ENCODE results near the gene SUSD1. TPM values are rescaled to one million over a fixed set of nuclear protein-coding genes. Genes with fewer than 3 reads are reported as not detected.

The SUSD1 gene
- total and polyA plus RNA-seq, 4 experiments from 2014 or later = 3.6 to 8.4 (median 5.8) TPM

DNA sequence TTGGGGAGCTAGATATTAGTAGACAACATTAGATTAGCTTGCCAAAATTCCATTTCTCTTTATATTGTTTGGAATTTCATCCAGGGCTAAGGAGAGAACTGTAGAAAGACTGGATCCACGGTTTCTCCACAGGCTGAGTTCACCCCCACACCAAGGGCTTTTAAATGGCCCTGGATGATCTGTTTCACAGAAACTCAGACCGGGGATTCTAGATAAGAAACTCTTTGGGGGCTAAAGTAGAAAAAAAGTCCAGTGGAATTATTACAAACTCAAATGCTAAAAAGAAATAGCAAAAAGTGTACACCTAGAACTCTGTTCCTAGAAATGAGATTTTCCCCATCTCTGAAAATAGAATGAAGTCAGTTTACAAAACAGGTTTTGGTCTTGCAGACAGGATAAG is 80.9 kb downstream of the SUSD1 start:
- H3K4me1 ChIP-seq (ENCODE audit: insufficient read depth, low read length) = peaks cover 21% of the 10 kb centered on the region
- no peaks in the 10 kb centered on the region for H3K9me3 ChIP-seq (ENCODE audit: control insufficient read depth in 1 of 2, low read length in 2 of 2)
- peak overlapping the region in 5 of 7 donors; percentile 8 to 78 (median 69) for H3K27ac Mint-ChIP-seq
- no peaks in the 10 kb centered on the region for H3K9me3 Mint-ChIP-seq
- ChIA-PET POLR2A (ENCODE audit: partially characterized antibody) (interaction anchor here (1.2 kb wide), 2 partner anchors 239 to 285 kb away, joined by 6 to 8 read pairs; partner anchors contain the start of genes HSDL2 and PTBP3), CTCF (ENCODE audit: partially characterized antibody) (interaction anchor here (0.9 to 11.3 kb wide), 13 partner anchors 8 to 335 kb away, joined by 3 to 162 read pairs (median 4); partner anchors contain the start of gene HSDL2)
- no peaks in the 10 kb centered on the region for H3K36me3 ChIP-seq (ENCODE audit: insufficient read depth, low read length)
- no peak overlapping the region for H3K4me3 ChIP-seq (ENCODE audit: low read length in 2 of 2)
- no peaks in the 10 kb centered on the region for H3K27me3 ChIP-seq (ENCODE audit: insufficient read depth, low read length)
- intact Hi-C loops (cut with micrococcal nuclease) = no loop called here
- H3K36me3 Mint-ChIP-seq = peaks cover 6 to 9% of the 10 kb centered on the region in 2 donors
- peaks cover 17 to 33% (median 23%) of the 10 kb centered on the region in 4 donors for H3K4me1 Mint-ChIP-seq
- H3K27ac ChIP-seq (ENCODE audit: low read depth, low read length) = no peak overlapping the region
- no peaks in the 10 kb centered on the region for H3K27me3 Mint-ChIP-seq
- DNase-seq = no peak
- H3K4me3 Mint-ChIP-seq = peak overlapping the region in 3 of 8 donors; percentile 60 to 81 (median 71)

DNA sequence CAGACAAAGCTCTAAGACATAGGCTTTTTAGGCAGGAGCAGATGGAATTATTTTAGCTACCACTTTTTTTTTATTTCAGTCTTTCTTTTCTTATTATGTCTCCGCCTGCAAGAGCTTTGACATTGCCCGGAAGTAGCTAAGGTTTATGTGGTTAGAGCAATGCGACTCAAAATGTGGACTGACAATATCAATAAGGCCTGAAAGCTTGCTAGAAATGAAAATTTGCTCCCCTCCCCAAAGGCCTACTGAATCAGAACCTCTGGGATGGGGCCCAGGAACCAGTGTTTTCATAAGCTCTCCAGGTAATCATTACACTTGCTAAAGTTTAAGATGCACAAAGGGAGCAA is 81.3 kb downstream of the SUSD1 start:
- ChIA-PET CTCF (ENCODE audit: partially characterized antibody) (interaction anchor here (0.7 to 11.3 kb wide), 13 partner anchors 8 to 334 kb away, joined by 3 to 162 read pairs (median 4); partner anchors contain the start of gene HSDL2), POLR2A (ENCODE audit: partially characterized antibody) (interaction anchor here (1.2 kb wide), 2 partner anchors 239 to 286 kb away, joined by 6 to 8 read pairs; partner anchors contain the start of genes HSDL2 and PTBP3)
- Histone ChIP-seq H3K4me3 (ENCODE audit: low read length in 2 of 2) (no peak overlapping the region), H3K36me3 (ENCODE audit: insufficient read depth, low read length) (no peaks in the 10 kb centered on the region), H3K27ac (ENCODE audit: low read depth, low read length) (no peak overlapping the region), H3K4me1 (ENCODE audit: insufficient read depth, low read length) (peaks cover 21% of the 10 kb centered on the region), H3K9me3 (ENCODE audit: control insufficient read depth in 1 of 2, low read length in 2 of 2) (no peaks in the 10 kb centered on the region), H3K27me3 (ENCODE audit: insufficient read depth, low read length) (no peaks in the 10 kb centered on the region)
- peak overlapping the region in 7 of 8 donors; percentile 9 to 81 (median 63) for H3K4me3 Mint-ChIP-seq
- H3K36me3 Mint-ChIP-seq = peaks cover 7 to 9% of the 10 kb centered on the region in 2 donors
- no peaks in the 10 kb centered on the region for H3K27me3 Mint-ChIP-seq
- peak overlapping the region; percentile 1 to 85 (median 62) for H3K27ac Mint-ChIP-seq
- DNase-seq = peak in 1 of 5 donors; percentile 13
- intact Hi-C loops (cut with micrococcal nuclease) = no loop called here
- no peaks in the 10 kb centered on the region for H3K9me3 Mint-ChIP-seq
- peaks cover 17 to 33% (median 23%) of the 10 kb centered on the region in 4 donors for H3K4me1 Mint-ChIP-seq

DNA sequence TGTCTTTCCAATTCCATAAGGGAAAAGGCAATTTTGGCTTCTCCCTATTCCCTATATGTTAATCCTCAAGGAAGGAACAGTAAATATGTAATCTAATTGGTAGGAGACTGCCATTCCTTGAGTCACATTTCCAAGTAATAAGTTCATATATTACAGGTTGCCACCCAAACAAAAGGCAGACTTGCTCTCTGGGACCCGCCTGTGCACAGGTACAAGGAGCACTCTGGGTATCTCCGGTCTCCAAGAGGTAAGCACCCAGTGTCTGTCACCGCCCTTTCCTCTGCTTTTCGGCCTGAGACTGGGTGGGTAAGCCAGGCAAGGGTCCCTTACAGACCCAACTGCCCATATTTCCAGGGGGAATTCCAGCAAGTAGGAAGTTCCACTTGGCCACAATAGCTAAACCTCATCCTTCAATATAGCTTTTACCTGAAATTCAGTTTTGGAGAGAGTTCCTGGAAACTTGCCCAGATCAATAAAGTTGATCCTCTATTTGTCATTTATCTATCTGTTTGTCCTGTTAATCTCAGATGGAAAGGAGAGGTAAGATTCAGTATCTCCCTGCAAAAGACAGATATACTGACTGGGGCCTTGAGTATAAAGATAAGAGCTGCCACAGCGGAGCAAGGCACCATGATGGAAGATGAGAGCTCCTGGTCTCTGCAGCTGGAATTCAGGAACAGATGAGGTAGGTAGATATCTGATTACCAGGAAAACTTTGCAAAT is 81.8 kb downstream of the SUSD1 start:
- H3K4me1 ChIP-seq (ENCODE audit: insufficient read depth, low read length) = peaks cover 21% of the 10 kb centered on the region
- no peaks in the 10 kb centered on the region for H3K9me3 Mint-ChIP-seq
- peak overlapping the region in 7 of 8 donors; percentile 9 to 81 (median 63) for H3K4me3 Mint-ChIP-seq
- no peaks in the 10 kb centered on the region for H3K36me3 ChIP-seq (ENCODE audit: insufficient read depth, low read length)
- no peak overlapping the region for H3K27ac ChIP-seq (ENCODE audit: low read depth, low read length)
- H3K4me1 Mint-ChIP-seq = peaks cover 17 to 33% (median 23%) of the 10 kb centered on the region in 4 donors
- no peaks in the 10 kb centered on the region for H3K27me3 ChIP-seq (ENCODE audit: insufficient read depth, low read length)
- peaks cover 8 to 9% of the 10 kb centered on the region in 2 donors for H3K36me3 Mint-ChIP-seq
- intact Hi-C loops (cut with micrococcal nuclease) = no loop called here
- no peak overlapping the region for H3K4me3 ChIP-seq (ENCODE audit: low read length in 2 of 2)
- no peaks in the 10 kb centered on the region for H3K27me3 Mint-ChIP-seq
- no peaks in the 10 kb centered on the region for H3K9me3 ChIP-seq (ENCODE audit: control insufficient read depth in 1 of 2, low read length in 2 of 2)
- CTCF ChIA-PET (ENCODE audit: partially characterized antibody) = interaction anchor here (0.7 to 11.3 kb wide), 13 partner anchors 7 to 334 kb away, joined by 3 to 162 read pairs (median 4); partner anchors contain the start of gene HSDL2
- peak overlapping the region in 5 of 7 donors; percentile 1 to 69 (median 11) for H3K27ac Mint-ChIP-seq
- DNase-seq = no peak
- POLR2A ChIA-PET (ENCODE audit: partially characterized antibody) = interaction anchor here (1.2 kb wide), 2 partner anchors 240 to 286 kb away, joined by 6 to 8 read pairs; partner anchors contain the start of genes HSDL2 and PTBP3

DNA sequence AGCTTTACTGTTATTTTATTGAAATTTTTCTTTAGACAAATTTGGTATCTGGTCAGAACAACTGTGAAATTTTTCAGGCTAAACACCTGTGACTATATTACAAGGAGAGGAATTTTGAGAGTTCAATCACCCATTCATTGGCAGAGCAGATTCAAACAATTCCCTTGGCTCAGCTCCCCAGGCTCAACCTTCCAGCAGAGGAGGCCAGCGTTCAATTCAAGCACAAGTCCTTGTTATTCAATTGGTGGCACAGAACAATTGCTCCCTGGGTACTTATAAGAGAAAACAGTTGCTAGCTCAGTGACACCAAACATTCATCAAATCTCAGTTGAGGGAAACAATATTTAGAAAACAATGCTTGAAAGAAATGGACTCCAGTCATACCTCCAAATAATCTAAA is 83.3 kb downstream of the SUSD1 start:
- Histone ChIP-seq H3K4me1 (ENCODE audit: insufficient read depth, low read length) (peaks cover 21% of the 10 kb centered on the region), H3K27ac (ENCODE audit: low read depth, low read length) (no peak overlapping the region), H3K36me3 (ENCODE audit: insufficient read depth, low read length) (no peaks in the 10 kb centered on the region), H3K9me3 (ENCODE audit: control insufficient read depth in 1 of 2, low read length in 2 of 2) (no peaks in the 10 kb centered on the region), H3K4me3 (ENCODE audit: low read length in 2 of 2) (no peak overlapping the region), H3K27me3 (ENCODE audit: insufficient read depth, low read length) (no peaks in the 10 kb centered on the region)
- H3K4me3 Mint-ChIP-seq = no peak overlapping the region
- H3K4me1 Mint-ChIP-seq = peaks cover 12 to 26% (median 19%) of the 10 kb centered on the region in 4 donors
- peak overlapping the region in 1 of 7 donors; percentile 47 for H3K27ac Mint-ChIP-seq
- H3K36me3 Mint-ChIP-seq = peaks cover 9 to 13% of the 10 kb centered on the region in 2 donors
- CTCF ChIA-PET (ENCODE audit: partially characterized antibody) = interaction anchor here (1.8 to 12.3 kb wide), 2 partner anchors 21 to 269 kb away, joined by 4 to 102 read pairs; no protein-coding TSS in a partner anchor
- intact Hi-C loops (cut with micrococcal nuclease) = no loop called here
- no peak for DNase-seq
- POLR2A ChIA-PET (ENCODE audit: partially characterized antibody) = interaction anchor here (0.8 kb wide), 1 partner anchor 10 kb away, joined by 3 read pairs; no protein-coding TSS in a partner anchor
- no peaks in the 10 kb centered on the region for H3K27me3 Mint-ChIP-seq
- H3K9me3 Mint-ChIP-seq = no peaks in the 10 kb centered on the region

DNA sequence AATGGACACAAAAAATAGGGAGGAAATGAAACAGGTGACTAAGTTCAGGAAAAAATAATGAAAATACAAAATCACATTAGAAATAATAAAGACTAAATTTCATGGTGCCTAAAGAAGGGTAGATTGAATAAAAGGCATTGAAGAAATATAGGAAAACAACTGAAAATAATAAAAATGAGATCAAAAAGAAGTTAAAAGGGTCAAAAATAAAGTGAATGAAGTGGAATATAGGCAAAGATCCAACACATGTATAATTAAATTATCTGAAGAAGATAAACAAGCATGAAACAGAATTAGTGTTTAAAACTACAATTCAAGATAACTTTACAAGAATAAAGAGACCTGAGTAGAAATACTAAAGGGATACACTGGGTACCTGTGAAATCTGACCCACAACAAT is 87.6 kb downstream of the SUSD1 start:
- no peak overlapping the region for H3K27ac ChIP-seq (ENCODE audit: low read depth, low read length)
- Mint-ChIP-seq H3K27ac (no peak overlapping the region), H3K9me3 (no peaks in the 10 kb centered on the region), H3K36me3 (peaks cover 12 to 13% of the 10 kb centered on the region in 2 donors), H3K4me1 (no peaks in the 10 kb centered on the region), H3K4me3 (no peak overlapping the region), H3K27me3 (no peaks in the 10 kb centered on the region)
- H3K36me3 ChIP-seq (ENCODE audit: insufficient read depth, low read length) = no peaks in the 10 kb centered on the region
- no peaks in the 10 kb centered on the region for H3K27me3 ChIP-seq (ENCODE audit: insufficient read depth, low read length)
- POLR2A ChIA-PET (ENCODE audit: partially characterized antibody) = interaction anchor here (1.3 kb wide), 1 partner anchor 11 kb away, joined by 3 read pairs; no protein-coding TSS in a partner anchor
- H3K4me1 ChIP-seq (ENCODE audit: insufficient read depth, low read length) = no peaks in the 10 kb centered on the region
- H3K4me3 ChIP-seq (ENCODE audit: low read length in 2 of 2) = no peak overlapping the region
- no peaks in the 10 kb centered on the region for H3K9me3 ChIP-seq (ENCODE audit: control insufficient read depth in 1 of 2, low read length in 2 of 2)
- DNase-seq = no peak
- CTCF ChIA-PET (ENCODE audit: partially characterized antibody) = interaction anchor here (1.1 to 12.3 kb wide), 7 partner anchors 9 to 328 kb away, joined by 3 to 102 read pairs (median 4); no protein-coding TSS in a partner anchor
- intact Hi-C loops (cut with micrococcal nuclease) = loop anchor here (5.0 kb wide), 1 partner anchor 705 kb away; no protein-coding TSS in a partner anchor

GRCh38 chr9:112086627-112087026 is 88.5 kb downstream of the SUSD1 start:
- no peaks in the 10 kb centered on the region for H3K9me3 Mint-ChIP-seq
- DNase-seq = peak in 2 of 5 donors; percentile 12 to 17
- POLR2A ChIA-PET (ENCODE audit: partially characterized antibody) = no interaction called here
- H3K27me3 Mint-ChIP-seq = no peaks in the 10 kb centered on the region
- H3K4me3 ChIP-seq (ENCODE audit: low read length in 2 of 2) = no peak overlapping the region
- intact Hi-C loops (cut with micrococcal nuclease) = loop anchor here (1.0 to 5.0 kb wide), 2 partner anchors 275 to 706 kb away; no protein-coding TSS in a partner anchor
- no peaks in the 10 kb centered on the region for H3K36me3 ChIP-seq (ENCODE audit: insufficient read depth, low read length)
- no peak overlapping the region for H3K4me3 Mint-ChIP-seq
- H3K4me1 ChIP-seq (ENCODE audit: insufficient read depth, low read length) = no peaks in the 10 kb centered on the region
- H3K36me3 Mint-ChIP-seq = peaks cover 13 to 14% of the 10 kb centered on the region in 2 donors
- H3K27me3 ChIP-seq (ENCODE audit: insufficient read depth, low read length) = no peaks in the 10 kb centered on the region
- H3K9me3 ChIP-seq (ENCODE audit: control insufficient read depth in 1 of 2, low read length in 2 of 2) = no peaks in the 10 kb centered on the region
- no peaks in the 10 kb centered on the region for H3K4me1 Mint-ChIP-seq
- CTCF ChIA-PET (ENCODE audit: partially characterized antibody) = interaction anchor here (0.7 to 12.3 kb wide), 9 partner anchors 12 to 323 kb away, joined by 3 to 102 read pairs (median 4); no protein-coding TSS in a partner anchor
- H3K27ac ChIP-seq (ENCODE audit: low read depth, low read length) = no peak overlapping the region
- H3K27ac Mint-ChIP-seq = peak overlapping the region in 1 of 7 donors; percentile 11

DNA sequence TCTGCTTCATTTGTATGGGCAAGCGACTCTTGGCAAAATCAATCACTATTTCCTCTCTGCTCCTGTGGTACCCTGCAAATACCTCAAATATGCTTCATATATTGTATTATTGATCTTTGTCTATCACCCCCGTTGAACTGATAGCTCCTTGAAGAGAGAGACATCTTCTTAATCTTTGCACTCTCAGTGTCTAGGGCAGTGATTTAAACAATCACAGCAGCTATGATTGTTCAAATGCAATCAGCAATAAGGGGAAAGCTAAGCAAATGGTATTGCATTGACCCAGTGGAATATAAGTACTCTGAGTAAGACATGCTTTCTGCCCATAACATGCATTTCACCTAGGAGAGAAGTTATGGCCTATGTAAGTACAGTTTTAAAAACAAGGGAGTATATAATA is 90.2 kb downstream of the SUSD1 start:
- ChIA-PET POLR2A (ENCODE audit: partially characterized antibody) (no interaction called here), CTCF (ENCODE audit: partially characterized antibody) (interaction anchor here (1.0 to 12.3 kb wide), 8 partner anchors 10 to 281 kb away, joined by 3 to 102 read pairs (median 7); no protein-coding TSS in a partner anchor)
- no peaks in the 10 kb centered on the region for H3K9me3 Mint-ChIP-seq
- peaks cover 18 to 19% of the 10 kb centered on the region in 2 donors for H3K36me3 Mint-ChIP-seq
- H3K4me1 Mint-ChIP-seq = no peaks in the 10 kb centered on the region
- H3K27ac Mint-ChIP-seq = no peak overlapping the region
- no peaks in the 10 kb centered on the region for H3K27me3 ChIP-seq (ENCODE audit: insufficient read depth, low read length)
- intact Hi-C loops (cut with micrococcal nuclease) = loop anchor here (5.0 kb wide), 1 partner anchor 707 kb away; no protein-coding TSS in a partner anchor
- H3K36me3 ChIP-seq (ENCODE audit: insufficient read depth, low read length) = no peaks in the 10 kb centered on the region
- DNase-seq = no peak
- H3K4me3 ChIP-seq (ENCODE audit: low read length in 2 of 2) = no peak overlapping the region
- H3K4me1 ChIP-seq (ENCODE audit: insufficient read depth, low read length) = no peaks in the 10 kb centered on the region
- no peaks in the 10 kb centered on the region for H3K27me3 Mint-ChIP-seq
- no peak overlapping the region for H3K27ac ChIP-seq (ENCODE audit: low read depth, low read length)
- H3K4me3 Mint-ChIP-seq = no peak overlapping the region
- no peaks in the 10 kb centered on the region for H3K9me3 ChIP-seq (ENCODE audit: control insufficient read depth in 1 of 2, low read length in 2 of 2)

All from CD4-positive, alpha-beta memory T cell (primary cell).